Measurements from ENCODE around the gene GOLPH3.
"Not testable (repeated sequence)": the region's sequence is repeated elsewhere in the genome, so short reads cannot be mapped to it uniquely, and the experiment has no call there.

Gene GOLPH3

GRCh38 chr5:32096891-32097595, 77.1 kb downstream of the GOLPH3 start:
- DNase-seq = no peak

GRCh38 chr5:32095261-32095671, 78.9 kb downstream of the GOLPH3 start:
- peak; percentile 60 for DNase-seq

DNA sequence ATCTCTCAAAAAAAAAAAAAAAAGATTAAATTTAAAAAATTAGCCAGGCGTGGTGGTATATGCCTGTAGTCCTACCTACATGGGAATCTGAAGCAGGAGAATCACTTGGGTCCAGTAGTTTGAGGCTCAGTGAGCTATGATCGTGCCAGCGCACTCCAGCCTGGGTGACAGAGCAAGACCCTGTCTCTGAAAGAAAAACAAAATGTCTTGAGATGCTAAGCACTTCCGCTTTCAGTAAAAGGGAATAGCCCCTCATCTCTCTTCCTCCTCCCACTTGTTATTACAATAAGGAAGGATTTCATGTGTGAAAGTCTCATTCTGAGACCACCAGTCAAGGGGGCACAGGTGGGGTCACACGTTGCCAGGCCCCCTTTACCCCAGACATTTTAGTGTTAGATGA, 79.4 kb downstream of the GOLPH3 start:
- no peak for DNase-seq

DNA sequence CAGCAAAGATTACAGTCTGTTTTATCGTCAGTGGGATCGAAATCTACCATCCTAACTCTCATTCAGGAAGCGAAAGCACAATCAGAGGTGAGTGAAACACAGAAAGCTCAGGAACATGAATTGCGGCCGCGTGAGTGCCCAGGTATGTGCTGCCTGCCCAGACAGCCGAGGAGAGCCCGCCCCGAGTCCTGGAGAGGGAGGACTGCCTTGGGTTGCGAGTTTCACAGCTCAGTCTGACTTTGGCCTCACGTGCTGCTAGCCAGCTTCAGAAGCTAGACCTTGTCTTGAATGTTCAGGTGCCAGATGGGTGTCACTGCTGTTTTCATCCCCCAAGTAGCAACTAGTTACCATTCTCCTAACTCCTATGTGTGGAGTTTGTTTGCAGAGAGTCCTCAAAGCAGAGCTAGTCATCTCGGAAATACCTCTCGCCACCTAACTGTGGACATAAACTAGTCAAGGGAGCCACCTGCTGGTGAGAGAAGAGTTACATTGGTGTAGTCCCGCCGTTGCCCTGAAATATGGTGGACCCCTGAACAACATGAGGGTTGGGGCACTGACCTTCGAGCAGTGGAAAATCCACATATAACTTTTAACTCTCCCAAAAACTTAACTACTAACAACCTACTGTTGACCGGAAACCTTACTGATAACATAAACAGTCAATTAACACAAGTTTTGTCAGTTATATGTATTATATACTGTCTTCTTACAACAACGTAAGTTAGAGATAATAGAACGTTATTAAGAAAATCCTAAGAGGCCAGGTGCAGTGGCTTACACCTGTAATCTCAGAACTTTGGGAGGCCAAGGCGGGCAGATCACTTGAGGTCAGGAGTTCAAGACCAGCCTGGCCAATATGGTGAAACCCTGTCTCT, 80.9 kb downstream of the GOLPH3 start:
- DNase-seq = peak; percentile 75

DNA sequence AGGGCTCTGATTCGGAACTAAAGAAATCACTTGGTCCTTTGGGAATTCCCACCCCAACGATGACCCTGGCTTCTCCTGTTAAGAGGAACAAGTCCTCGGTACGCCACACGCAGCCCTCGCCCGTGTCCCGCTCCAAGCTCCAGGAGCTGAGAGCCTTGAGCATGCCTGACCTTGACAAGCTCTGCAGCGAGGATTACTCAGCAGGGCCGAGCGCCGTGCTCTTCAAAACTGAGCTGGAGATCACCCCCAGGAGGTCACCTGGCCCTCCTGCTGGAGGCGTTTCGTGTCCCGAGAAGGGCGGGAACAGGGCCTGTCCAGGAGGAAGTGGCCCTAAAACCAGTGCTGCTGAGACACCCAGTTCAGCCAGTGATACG, 83.4 kb downstream of the GOLPH3 start:
- DNase-seq = no peak

DNA sequence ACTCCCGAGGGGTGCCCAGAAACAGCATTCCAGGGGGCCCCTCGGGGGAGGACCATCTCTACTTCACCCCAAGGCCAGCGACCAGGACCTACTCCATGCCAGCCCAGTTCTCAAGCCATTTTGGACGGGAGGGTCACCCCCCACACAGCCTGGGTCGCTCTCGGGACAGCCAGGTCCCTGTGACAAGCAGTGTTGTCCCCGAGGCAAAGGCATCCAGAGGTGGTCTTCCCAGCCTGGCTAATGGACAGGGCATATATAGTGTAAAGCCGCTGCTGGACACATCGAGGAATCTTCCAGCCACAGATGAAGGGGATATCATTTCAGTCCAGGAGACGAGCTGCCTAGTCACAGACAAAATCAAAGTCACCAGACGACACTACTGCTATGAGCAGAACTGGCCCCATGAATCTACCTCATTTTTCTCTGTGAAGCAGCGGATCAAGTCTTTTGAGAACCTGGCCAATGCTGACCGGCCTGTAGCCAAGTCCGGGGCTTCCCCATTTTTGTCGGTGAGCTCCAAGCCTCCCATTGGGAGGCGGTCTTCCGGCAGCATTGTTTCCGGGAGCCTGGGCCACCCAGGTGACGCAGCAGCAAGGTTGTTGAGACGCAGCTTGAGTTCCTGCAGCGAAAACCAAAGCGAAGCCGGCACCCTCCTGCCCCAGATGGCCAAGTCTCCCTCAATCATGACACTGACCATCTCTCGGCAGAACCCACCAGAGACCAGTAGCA, 83.9 kb downstream of the GOLPH3 start:
- no peak for DNase-seq

DNA sequence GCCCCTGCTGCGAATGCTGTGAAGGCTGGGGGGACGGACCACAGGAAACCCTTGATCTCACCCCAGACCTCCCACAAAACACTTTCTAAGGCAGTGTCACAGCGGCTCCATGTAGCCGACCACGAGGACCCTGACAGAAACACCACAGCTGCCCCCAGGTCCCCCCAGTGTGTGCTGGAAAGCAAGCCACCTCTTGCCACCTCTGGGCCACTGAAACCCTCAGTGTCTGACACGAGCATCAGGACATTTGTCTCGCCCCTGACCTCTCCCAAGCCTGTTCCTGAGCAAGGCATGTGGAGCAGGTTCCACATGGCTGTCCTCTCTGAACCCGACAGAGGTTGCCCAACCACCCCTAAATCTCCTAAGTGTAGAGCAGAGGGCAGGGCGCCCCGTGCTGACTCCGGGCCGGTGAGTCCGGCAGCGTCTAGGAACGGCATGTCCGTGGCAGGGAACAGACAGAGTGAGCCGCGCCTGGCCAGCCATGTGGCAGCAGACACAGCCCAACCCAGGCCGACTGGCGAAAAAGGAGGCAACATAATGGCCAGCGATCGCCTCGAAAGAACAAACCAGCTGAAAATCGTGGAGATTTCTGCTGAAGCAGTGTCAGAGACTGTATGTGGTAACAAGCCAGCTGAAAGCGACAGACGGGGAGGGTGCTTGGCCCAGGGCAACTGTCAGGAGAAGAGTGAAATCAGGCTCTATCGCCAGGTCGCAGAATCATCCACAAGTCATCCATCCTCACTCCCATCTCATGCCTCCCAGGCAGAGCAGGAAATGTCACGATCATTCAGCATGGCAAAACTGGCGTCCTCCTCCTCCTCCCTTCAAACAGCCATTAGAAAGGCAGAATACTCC, 84.7 kb downstream of the GOLPH3 start:
- no peak for DNase-seq

DNA sequence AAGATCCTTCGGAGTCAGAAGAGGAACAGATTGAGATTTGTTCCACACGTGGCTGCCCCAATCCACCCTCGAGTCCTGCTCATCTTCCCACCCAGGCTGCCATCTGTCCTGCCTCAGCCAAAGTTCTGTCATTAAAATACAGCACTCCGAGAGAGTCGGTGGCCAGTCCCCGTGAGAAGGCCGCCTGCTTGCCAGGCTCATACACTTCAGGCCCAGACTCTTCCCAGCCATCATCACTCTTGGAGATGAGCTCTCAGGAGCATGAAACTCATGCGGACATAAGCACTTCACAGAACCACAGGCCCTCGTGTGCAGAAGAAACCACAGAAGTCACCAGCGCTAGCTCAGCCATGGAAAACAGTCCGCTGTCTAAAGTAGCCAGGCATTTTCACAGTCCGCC, 85.9 kb downstream of the GOLPH3 start:
- DNase-seq = no peak

- DNase-seq = no peak
These were observed 86.7 kb downstream of the GOLPH3 start for GRCh38 chr5:32087086-32088082.

DNA sequence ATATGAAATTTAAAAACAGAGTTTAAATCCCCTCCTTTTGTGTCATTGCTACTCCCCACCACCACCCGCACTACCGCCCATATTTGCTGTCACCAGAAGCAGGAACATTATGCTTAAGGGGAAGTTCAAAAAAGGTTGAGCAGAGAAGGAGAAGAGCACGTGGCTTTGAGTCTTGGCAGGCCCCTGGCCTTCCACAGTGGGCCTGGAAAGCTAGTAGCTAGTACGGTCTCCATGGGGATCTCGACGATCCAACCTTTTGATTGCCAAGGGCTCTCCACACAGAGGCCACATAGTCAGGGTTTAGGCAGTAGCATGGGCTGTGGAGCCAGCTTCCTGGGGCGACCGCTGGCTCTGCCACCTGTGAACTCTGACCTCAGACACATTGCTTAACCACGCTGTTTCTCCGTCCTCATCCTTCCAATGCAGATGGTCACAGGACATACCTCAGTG, 90.1 kb downstream of the GOLPH3 start:
- no peak for DNase-seq

DNA sequence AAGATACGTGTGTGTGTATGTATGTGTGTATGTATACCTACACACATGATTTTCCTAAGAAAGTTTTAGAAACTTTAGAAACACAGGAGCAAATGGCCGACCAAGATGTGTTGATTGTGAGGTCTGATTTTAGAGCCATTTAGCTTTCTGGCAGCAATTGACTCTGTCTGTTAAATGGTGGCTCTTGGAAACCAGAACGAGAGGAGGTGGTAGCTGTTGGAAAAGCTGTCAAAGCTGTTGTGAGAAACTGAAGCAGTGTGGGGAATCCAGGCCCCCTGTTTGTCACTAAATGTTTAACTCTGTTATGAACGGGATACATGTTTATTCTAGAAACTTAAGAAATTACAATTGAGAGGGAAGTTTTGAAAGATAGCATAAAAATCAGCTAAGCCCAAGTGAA, 91.4 kb downstream of the GOLPH3 start:
- no peak for DNase-seq

DNA sequence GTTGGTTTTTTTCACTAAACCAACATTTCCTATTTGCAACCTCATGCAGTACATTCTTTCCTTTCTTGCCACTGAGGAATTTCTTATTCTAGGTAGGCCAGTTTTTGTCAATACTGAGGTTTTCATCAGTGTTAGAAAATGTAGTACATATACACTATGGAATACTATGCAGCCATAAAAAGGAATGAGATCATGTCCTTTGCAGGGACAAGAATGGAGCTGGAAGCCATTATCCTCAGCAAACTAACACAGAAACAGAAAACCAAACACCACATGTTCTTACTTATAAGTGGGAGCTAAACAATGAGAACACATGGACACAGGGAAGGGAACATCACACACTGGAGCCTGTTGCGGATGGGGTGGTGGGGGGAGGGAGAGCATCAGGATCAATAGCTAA, 93.6 kb downstream of the GOLPH3 start:
- DNase-seq = not testable (repeated sequence)

DNA sequence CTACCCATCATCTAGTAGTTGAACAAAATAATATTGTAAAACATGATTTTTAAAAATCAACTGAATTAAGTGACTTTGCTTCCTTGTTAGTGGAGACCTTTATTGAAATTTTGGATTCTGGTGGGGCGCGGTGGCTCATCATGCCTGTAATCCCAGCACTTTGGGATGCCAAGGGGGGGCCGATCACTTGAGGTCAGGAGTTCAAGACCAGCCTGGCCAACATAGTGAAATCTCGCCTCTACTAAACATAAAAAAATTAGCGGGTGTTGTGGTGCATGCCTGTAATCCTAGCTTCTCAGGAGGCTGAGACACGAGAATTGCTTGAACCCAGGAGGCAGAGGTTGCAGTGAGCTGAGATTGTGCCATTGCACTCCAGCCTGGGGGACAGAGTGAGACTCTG, 95.3 kb downstream of the GOLPH3 start:
- not testable (repeated sequence) for DNase-seq

- peak; percentile 62 for DNase-seq
These were observed 97.1 kb downstream of the GOLPH3 start for GRCh38 chr5:32076699-32077695.
